Common myeloid progenitor, CD34-positive (primary cell): ENCODE measurements around the gene CHST10.
"Not testable (repeated sequence)": the region's sequence is repeated elsewhere in the genome, so short reads cannot be mapped to it uniquely, and the experiment has no call there.

ENCODE experiments used
- CTCF ChIA-PET: fragments of 350-600 bp; sonication (Branson Sonifier 250); formaldehyde crosslinking; loops from one replicate; lab custom pipeline; 2021; ENCODE audit warnings: antibody characterized with exemption; lab: Charles Lee
- POLR2A ChIA-PET: fragments of 350-600 bp; sonication (Branson Sonifier 250); formaldehyde crosslinking; loops from one replicate; lab custom pipeline; 2021; ENCODE audit warnings: antibody characterized with exemption; lab: Charles Lee
- DNase-seq, 3 donors: peaks; one replicate each; pipeline versions ENCODE4 v3.0.0 to v3.0.0-alpha.2; 2013
- H3K27ac ChIP-seq, 2 experiments: 1 replicate in 1 of 2; 2 replicates in 1 of 2; pipeline ENCODE4 v1.7.0; 2013; ENCODE audit warnings: inconsistent platforms in 2 of 2, low read length in 2 of 2, mild to moderate bottlenecking in 2 of 2, low read depth in 1 of 2, moderate library complexity in 1 of 2; ENCODE audit not compliant: severe bottlenecking in 2 of 2, insufficient read depth in 1 of 2, poor library complexity in 1 of 2
- H3K27me3 ChIP-seq, 5 experiments: replicated peaks in 2 of 5; 1 replicate in 3 of 5; 2 replicates in 2 of 5; pipeline versions ENCODE4 v1.6.1 to v1.7.0; 2013; ENCODE audit warnings: low read length in 4 of 5, mild to moderate bottlenecking in 2 of 5, moderate library complexity in 2 of 5, inconsistent platforms in 1 of 5; ENCODE audit not compliant: insufficient read depth in 5 of 5, control insufficient read depth in 4 of 5
- H3K36me3 ChIP-seq, 4 experiments: 1 replicate in 2 of 4; 2 replicates in 2 of 4; pipeline versions ENCODE4 v1.6.1 to v1.7.0; 2013; ENCODE audit warnings: low read length in 3 of 4, control low read depth in 1 of 4, mild to moderate bottlenecking in 1 of 4; ENCODE audit not compliant: control insufficient read depth in 4 of 4, insufficient read depth in 4 of 4
- H3K4me1 ChIP-seq, 4 experiments: 1 replicate in 3 of 4; 2 replicates in 1 of 4; pipeline versions ENCODE4 v1.6.1 to v1.7.1; 2013; ENCODE audit warnings: low read length in 3 of 4, mild to moderate bottlenecking in 3 of 4, control low read depth in 1 of 4, inconsistent platforms in 1 of 4, moderate library complexity in 1 of 4; ENCODE audit not compliant: control insufficient read depth in 4 of 4, insufficient read depth in 4 of 4; ENCODE audit errors: control extremely low read depth in 1 of 4
- H3K4me3 ChIP-seq, 7 experiments: 1 replicate in 4 of 7; 2 replicates in 3 of 7; pipeline versions ENCODE4 v1.5.1 to v1.7.0; 2013; ENCODE audit warnings: mild to moderate bottlenecking in 7 of 7, low read length in 6 of 7, moderate library complexity in 6 of 7, inconsistent platforms in 2 of 7, low read depth in 2 of 7, control low read depth in 1 of 7; ENCODE audit not compliant: insufficient read depth in 4 of 7, control insufficient read depth in 1 of 7; ENCODE audit errors: extremely low read depth in 1 of 7
- H3K9me3 ChIP-seq, 5 experiments: 1 replicate in 4 of 5; 2 replicates in 1 of 5; pipeline versions ENCODE4 v1.6.1 to v1.7.1; 2013; ENCODE audit warnings: low read length in 4 of 5, mild to moderate bottlenecking in 2 of 5, inconsistent platforms in 1 of 5, low read depth in 1 of 5, moderate library complexity in 1 of 5; ENCODE audit not compliant: control insufficient read depth in 4 of 5, insufficient read depth in 2 of 5; ENCODE audit errors: control extremely low read depth in 1 of 5
- WGBS: methylation state at CpG from one replicate; pipeline ENCODE4 v1.1.5; 2013; ENCODE audit not compliant: insufficient coverage; 5-methylcytosine and 5-hydroxymethylcytosine counted together

Gene CHST10

GRCh38 chr2:100345144-100345543 is 72.3 kb downstream of the CHST10 start:
- 60% methylated on average over 1 of the region's 1 CpG for WGBS
- H3K36me3 ChIP-seq, H3K4me3 ChIP-seq, H3K27ac ChIP-seq, H3K9me3 ChIP-seq, H3K4me1 ChIP-seq, DNase-seq, POLR2A ChIA-PET, H3K27me3 ChIP-seq: not testable (repeated sequence)
- CTCF ChIA-PET = interaction anchor here (1.3 kb wide), 1 partner anchor 24 kb away, joined by 3 read pairs; no protein-coding TSS in a partner anchor

GRCh38 chr2:100344433-100344832 is 73.0 kb downstream of the CHST10 start:
- 92% methylated on average over 3 of the region's 4 CpGs for WGBS
- peaks cover 0 to 2% (median 0%) of the 10 kb centered on the region in 5 experiments for H3K27me3 ChIP-seq
- no peak overlapping the region for H3K27ac ChIP-seq
- peaks cover 0 to 6% (median 0%) of the 10 kb centered on the region in 5 experiments for H3K9me3 ChIP-seq
- H3K36me3 ChIP-seq = no peaks in the 10 kb centered on the region
- CTCF ChIA-PET = no interaction called here
- no peaks in the 10 kb centered on the region for H3K4me1 ChIP-seq
- POLR2A ChIA-PET = no interaction called here
- no peak for DNase-seq
- no peak overlapping the region for H3K4me3 ChIP-seq

DNA sequence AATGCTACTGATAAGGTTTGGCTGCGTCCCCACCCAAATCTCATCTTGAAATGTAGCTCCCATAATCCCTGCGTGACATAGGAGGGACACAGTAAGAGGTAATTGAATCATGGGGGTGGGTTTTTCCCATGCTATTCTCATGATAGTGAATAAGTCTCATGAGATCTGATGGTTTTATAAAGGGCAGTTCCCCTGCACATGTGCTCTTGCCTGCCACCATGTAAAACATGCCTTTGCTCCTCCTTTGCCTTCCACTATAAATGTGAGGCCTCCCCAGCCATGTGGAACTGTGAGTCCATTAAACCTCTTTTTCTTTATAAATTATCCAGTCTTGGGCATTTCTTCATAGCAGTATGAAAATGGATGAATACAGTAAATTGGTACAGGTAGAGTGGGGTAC is 75.0 kb downstream of the CHST10 start:
- DNase-seq, H3K36me3 ChIP-seq, H3K4me1 ChIP-seq, H3K27ac ChIP-seq, H3K4me3 ChIP-seq, H3K9me3 ChIP-seq, H3K27me3 ChIP-seq, CTCF ChIA-PET: not testable (repeated sequence)
- no CpG with 5 or more reads among the region's 2 CpGs for WGBS
- POLR2A ChIA-PET = interaction anchor here (0.6 kb wide), 1 partner anchor 1397 kb away, joined by 3 read pairs; no protein-coding TSS in a partner anchor
